Body of pancreas (tissue), 4 donors: Measurements from ENCODE around the gene PPP2R5C.

Experiments
- CTCF ChIP-seq, 7 experiments: fragments of 450-650 bp in 4 of 7; fragments of 200-600 bp in 3 of 7; sonication (generic) in 3 of 7; IDR thresholded peaks; one replicate each; pipeline ENCODE4 v1.5.1; 2016 to 2019; ENCODE audit warnings: antibody characterized with exemption in 7 of 7
- POLR2A ChIP-seq, 3 donors: fragments of 450-650 bp; IDR thresholded peaks; one replicate each; pipeline ENCODE4 v1.6.1; 2016; ENCODE audit warnings: antibody characterized with exemption in 3 of 3, mild to moderate bottlenecking in 2 of 3

DNA sequence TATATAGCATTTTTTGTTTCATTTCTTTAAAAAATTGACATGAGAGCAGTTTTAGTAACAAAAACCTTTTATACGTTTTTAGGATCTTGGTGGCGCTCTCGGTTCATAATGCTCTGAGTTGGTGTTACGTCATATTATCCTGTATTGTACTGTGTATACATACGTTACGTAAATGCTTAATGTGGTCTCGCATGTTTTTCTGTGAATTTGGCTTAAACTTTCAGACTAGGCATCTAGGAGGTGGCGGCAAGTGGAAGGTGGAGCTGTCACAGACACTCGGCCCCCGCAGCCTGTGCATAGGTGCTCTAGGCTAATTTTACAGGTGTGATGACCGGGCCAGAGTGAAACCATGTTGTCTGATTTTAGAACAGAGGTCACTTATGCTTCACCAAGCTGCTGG is 60.0 kb downstream of the PPP2R5C start:
- TF ChIP-seq CTCF (IDR thresholded peaks at IDR 0.05) (no peak), POLR2A (IDR thresholded peaks at IDR 0.05) (peak in 1 of 3 donors; percentile 7)
